ENCODE measurements around the gene MYO10. TPM values are rescaled to one million over a fixed set of nuclear protein-coding genes. Genes with fewer than 3 reads are reported as not detected.

The MYO10 gene
- total and polyA plus RNA-seq, 2 of the 8 experiments (the other 6 are each of a cell fraction or from before 2014, with no cell fraction given), result 21.5 to 107 TPM

DNA sequence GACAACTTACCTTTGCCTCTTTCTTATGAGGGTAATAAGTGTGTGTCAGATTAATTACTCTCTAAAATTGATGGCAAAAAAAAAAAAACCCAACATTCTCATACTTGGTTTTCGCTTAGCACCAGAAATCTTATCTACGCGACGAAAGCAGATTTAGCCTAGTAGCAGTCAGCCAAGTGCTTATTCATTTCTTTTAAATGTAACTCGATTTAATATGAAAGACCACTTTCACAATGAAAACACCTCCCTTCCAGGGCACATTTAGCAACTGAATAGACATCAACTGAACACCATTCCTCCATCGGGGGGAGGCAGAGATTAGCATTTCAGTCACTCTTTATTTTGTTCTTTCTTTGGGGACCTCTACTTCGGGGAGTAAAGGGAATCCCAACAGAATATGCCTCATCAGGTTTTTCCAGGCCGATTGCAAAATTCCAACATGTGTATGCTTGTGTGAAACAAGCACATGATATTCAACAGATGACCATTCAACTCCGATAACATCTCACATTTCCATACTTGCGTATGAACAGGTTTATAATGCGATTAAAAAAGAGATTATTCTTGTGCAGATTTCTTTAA lies 195.2 kb downstream of the MYO10 start (continued):
- TF ChIP-seq BRCA1 (IDR thresholded peaks at IDR 0.05; ENCODE audit: low read depth, low read length) (no peak), SIRT6 (IDR thresholded peaks at IDR 0.05; ENCODE audit: low read length) (no peak), KDM5A (IDR thresholded peaks at IDR 0.05; ENCODE audit: low read length) (no peak), SIN3A (conservative IDR thresholded peaks at IDR 0.05 in 1 of 2, IDR thresholded peaks at IDR 0.05 in 1 of 2; ENCODE audit: low read depth in 1 of 2, low read length in 2 of 2) (peak in 1 of 2 experiments; percentile 58; a peak in 1 of 4 replicates), ZNF274 (IDR thresholded peaks at IDR 0.05; ENCODE audit: borderline replicate concordance, extremely low read depth, low read length) (no peak), KDM4A (IDR thresholded peaks at IDR 0.05; ENCODE audit: low read depth, low read length, severe bottlenecking) (no peak), RBBP5 (IDR thresholded peaks at IDR 0.05; ENCODE audit: borderline replicate concordance, low read depth, low read length) (no peak), BCL11A (IDR thresholded peaks at IDR 0.05; ENCODE audit: low read depth in 2 of 2, low read length in 2 of 2) (no peak), SP1 (IDR thresholded peaks at IDR 0.05; ENCODE audit: low read depth, low read length) (peak; percentile 61; the same call in 1 of the 2 replicates), SRF (IDR thresholded peaks at IDR 0.05; ENCODE audit: low read depth, low read length) (no peak), TCF12 (IDR thresholded peaks at IDR 0.05; ENCODE audit: low read depth, low read length) (no peak), POLR2AphosphoS5 (IDR thresholded peaks at IDR 0.05; ENCODE audit: low read depth, low read length) (no peak), RNF2 (IDR thresholded peaks at IDR 0.05; ENCODE audit: borderline replicate concordance, low read depth, low read length, missing control alignments, poor library complexity, severe bottlenecking) (no peak), RAD21 (IDR thresholded peaks at IDR 0.05 in 1 of 2, conservative IDR thresholded peaks at IDR 0.05 in 1 of 2; ENCODE audit: low read depth in 2 of 2, low read length in 2 of 2) (peak in 1 of 2 experiments; percentile 24; a peak in 2 of 4 replicates), NRF1 (IDR thresholded peaks at IDR 0.05; ENCODE audit: low read depth, low read length) (no peak), TEAD4 (IDR thresholded peaks at IDR 0.05; ENCODE audit: low read depth, low read length) (peak; percentile 39; the same call in 1 of the 2 replicates)
- TF ChIP-seq, protein P1, sequence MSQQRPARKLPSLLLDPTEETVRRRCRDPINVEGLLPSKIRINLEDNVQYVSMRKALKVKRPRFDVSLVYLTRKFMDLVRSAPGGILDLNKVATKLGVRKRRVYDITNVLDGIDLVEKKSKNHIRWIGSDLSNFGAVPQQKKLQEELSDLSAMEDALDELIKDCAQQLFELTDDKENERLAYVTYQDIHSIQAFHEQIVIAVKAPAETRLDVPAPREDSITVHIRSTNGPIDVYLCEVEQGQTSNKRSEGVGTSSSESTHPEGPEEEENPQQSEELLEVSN (IDR thresholded peaks at IDR 0.05), result no peak
- TF ChIP-seq, protein P2, sequence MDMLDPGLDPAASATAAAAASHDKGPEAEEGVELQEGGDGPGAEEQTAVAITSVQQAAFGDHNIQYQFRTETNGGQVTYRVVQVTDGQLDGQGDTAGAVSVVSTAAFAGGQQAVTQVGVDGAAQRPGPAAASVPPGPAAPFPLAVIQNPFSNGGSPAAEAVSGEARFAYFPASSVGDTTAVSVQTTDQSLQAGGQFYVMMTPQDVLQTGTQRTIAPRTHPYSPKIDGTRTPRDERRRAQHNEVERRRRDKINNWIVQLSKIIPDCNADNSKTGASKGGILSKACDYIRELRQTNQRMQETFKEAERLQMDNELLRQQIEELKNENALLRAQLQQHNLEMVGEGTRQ (IDR thresholded peaks at IDR 0.05; ENCODE audit: low read length), result no peak
- TF ChIP-seq, protein P3, sequence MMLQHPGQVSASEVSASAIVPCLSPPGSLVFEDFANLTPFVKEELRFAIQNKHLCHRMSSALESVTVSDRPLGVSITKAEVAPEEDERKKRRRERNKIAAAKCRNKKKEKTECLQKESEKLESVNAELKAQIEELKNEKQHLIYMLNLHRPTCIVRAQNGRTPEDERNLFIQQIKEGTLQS (IDR thresholded peaks at IDR 0.05; ENCODE audit: insufficient read depth, low read depth, low read length), result no peak
- TF ChIP-seq, protein P4, sequence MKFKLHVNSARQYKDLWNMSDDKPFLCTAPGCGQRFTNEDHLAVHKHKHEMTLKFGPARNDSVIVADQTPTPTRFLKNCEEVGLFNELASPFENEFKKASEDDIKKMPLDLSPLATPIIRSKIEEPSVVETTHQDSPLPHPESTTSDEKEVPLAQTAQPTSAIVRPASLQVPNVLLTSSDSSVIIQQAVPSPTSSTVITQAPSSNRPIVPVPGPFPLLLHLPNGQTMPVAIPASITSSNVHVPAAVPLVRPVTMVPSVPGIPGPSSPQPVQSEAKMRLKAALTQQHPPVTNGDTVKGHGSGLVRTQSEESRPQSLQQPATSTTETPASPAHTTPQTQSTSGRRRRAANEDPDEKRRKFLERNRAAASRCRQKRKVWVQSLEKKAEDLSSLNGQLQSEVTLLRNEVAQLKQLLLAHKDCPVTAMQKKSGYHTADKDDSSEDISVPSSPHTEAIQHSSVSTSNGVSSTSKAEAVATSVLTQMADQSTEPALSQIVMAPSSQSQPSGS (IDR thresholded peaks at IDR 0.05; ENCODE audit: low read length), result no peak
